MG63 (cell line): ENCODE data around the gene MACROD2. TPM values are rescaled to one million over a fixed set of nuclear protein-coding genes. Genes with fewer than 3 reads are reported as not detected.
"Not testable (repeated sequence)": the region's sequence is repeated elsewhere in the genome, so short reads cannot be mapped to it uniquely, and the experiment has no call there.

Source experiments
- DNase-seq: peaks from one replicate; pipeline ENCODE4 v3.0.0-alpha.2; 2020
- H3K27me3 ChIP-seq: fragments of 250-450 bp; sonication (Bioruptor Pico); 2 replicates; pipeline ENCODE4 v1.5.1; 2020; ENCODE audit warnings: mild to moderate bottlenecking, moderate library complexity
- H3K36me3 ChIP-seq: fragments of 250-450 bp; sonication (Bioruptor Pico); 2 replicates; pipeline ENCODE4 v1.5.1; 2020; ENCODE audit warnings: mild to moderate bottlenecking, moderate library complexity
- H3K4me3 ChIP-seq: fragments of 250-450 bp; sonication (Bioruptor Pico); 2 replicates; pipeline ENCODE4 v1.5.1; 2020; ENCODE audit warnings: mild to moderate bottlenecking, moderate library complexity
- H3K9me3 ChIP-seq: fragments of 250-450 bp; sonication (Bioruptor Pico); 2 replicates; pipeline ENCODE4 v1.5.1; 2020; ENCODE audit warnings: mild to moderate bottlenecking, moderate library complexity
- total RNA-seq: library from RNA; depleted of rRNA; stranded (reverse); fragments of >200 nt; shearing (Covaris generic); gene quantifications from 2 replicates; pipeline ENCODE4 v1.2.3, GENCODE V29; 2014; ENCODE audit warnings: low replicate concordance

The MACROD2 gene
- total RNA-seq, 1 experiment from 2014 or later, result 0.66 TPM

- H3K4me3 ChIP-seq, H3K27me3 ChIP-seq, DNase-seq, H3K36me3 ChIP-seq, H3K9me3 ChIP-seq: not testable (repeated sequence)
These were observed 275.4 kb downstream of the MACROD2 start for GRCh38 chr20:14270751-14271150.

GRCh38 chr20:14282140-14282539 is 286.8 kb downstream of the MACROD2 start:
- no peaks in the 10 kb centered on the region for H3K9me3 ChIP-seq
- H3K36me3 ChIP-seq, result no peaks in the 10 kb centered on the region
- DNase-seq, result no peak

GRCh38 chr20:14284443-14284842 is 289.1 kb downstream of the MACROD2 start:
- Histone ChIP-seq H3K4me3 (no peak overlapping the region), H3K36me3 (no peaks in the 10 kb centered on the region), H3K9me3 (no peaks in the 10 kb centered on the region), H3K27me3 (no peaks in the 10 kb centered on the region)
- DNase-seq, result no peak

More at GRCh38 chr20:14282140-14282539, 286.8 kb downstream of the MACROD2 start:
- no peaks in the 10 kb centered on the region for H3K27me3 ChIP-seq
- H3K4me3 ChIP-seq, result no peak overlapping the region

- no peaks in the 10 kb centered on the region for H3K36me3 ChIP-seq
- no peak overlapping the region for H3K4me3 ChIP-seq
- DNase-seq, result peak; percentile 9
These were observed 293.3 kb downstream of the MACROD2 start for GRCh38 chr20:14288341-14289330.

GRCh38 chr20:14291502-14291901 is 296.2 kb downstream of the MACROD2 start:
- DNase-seq, result no peak
- Histone ChIP-seq H3K36me3 (no peaks in the 10 kb centered on the region), H3K27me3 (no peaks in the 10 kb centered on the region), H3K4me3 (no peak overlapping the region), H3K9me3 (no peaks in the 10 kb centered on the region)

More at GRCh38 chr20:14288341-14289330, 293.3 kb downstream of the MACROD2 start:
- Histone ChIP-seq H3K9me3 (no peaks in the 10 kb centered on the region), H3K27me3 (no peaks in the 10 kb centered on the region)

- H3K9me3 ChIP-seq, result no peaks in the 10 kb centered on the region
- H3K36me3 ChIP-seq, result no peaks in the 10 kb centered on the region
- DNase-seq, result no peak
- no peak overlapping the region for H3K4me3 ChIP-seq
- H3K27me3 ChIP-seq, result no peaks in the 10 kb centered on the region
These were observed 299.9 kb downstream of the MACROD2 start for GRCh38 chr20:14295238-14295637.

- DNase-seq, result no peak
- no peaks in the 10 kb centered on the region for H3K27me3 ChIP-seq
- no peaks in the 10 kb centered on the region for H3K9me3 ChIP-seq
- H3K36me3 ChIP-seq, result no peaks in the 10 kb centered on the region
- H3K4me3 ChIP-seq, result no peak overlapping the region
These were observed 300.5 kb downstream of the MACROD2 start for GRCh38 chr20:14295770-14296309.

GRCh38 chr20:14299831-14300230 is 304.5 kb downstream of the MACROD2 start:
- Histone ChIP-seq H3K27me3 (no peaks in the 10 kb centered on the region; the same call in 1 of the 2 replicates), H3K4me3 (no peak overlapping the region), H3K36me3 (no peaks in the 10 kb centered on the region), H3K9me3 (no peaks in the 10 kb centered on the region)
- no peak for DNase-seq

- no peaks in the 10 kb centered on the region for H3K36me3 ChIP-seq
- no peak for DNase-seq
- H3K4me3 ChIP-seq, result no peak overlapping the region
- H3K27me3 ChIP-seq, result no peaks in the 10 kb centered on the region; the same call in 1 of the 2 replicates
- H3K9me3 ChIP-seq, result no peaks in the 10 kb centered on the region
These were observed 307.8 kb downstream of the MACROD2 start for GRCh38 chr20:14303106-14303505.

- Histone ChIP-seq H3K27me3 (no peaks in the 10 kb centered on the region; the same call in 1 of the 2 replicates), H3K9me3 (no peaks in the 10 kb centered on the region), H3K36me3 (no peaks in the 10 kb centered on the region), H3K4me3 (no peak overlapping the region)
- DNase-seq, result no peak
These were observed 308.3 kb downstream of the MACROD2 start for GRCh38 chr20:14303651-14304050.

- H3K4me3 ChIP-seq, result no peak overlapping the region
- no peak for DNase-seq
- H3K9me3 ChIP-seq, result no peaks in the 10 kb centered on the region
- H3K27me3 ChIP-seq, result no peaks in the 10 kb centered on the region; the same call in 1 of the 2 replicates
- H3K36me3 ChIP-seq, result no peaks in the 10 kb centered on the region
These were observed 309.2 kb downstream of the MACROD2 start for GRCh38 chr20:14304472-14304871.

GRCh38 chr20:14307956-14308355 is 312.6 kb downstream of the MACROD2 start:
- Histone ChIP-seq H3K4me3 (no peak overlapping the region), H3K27me3 (no peaks in the 10 kb centered on the region), H3K9me3 (no peaks in the 10 kb centered on the region), H3K36me3 (no peaks in the 10 kb centered on the region)
- no peak for DNase-seq

- Histone ChIP-seq H3K36me3 (no peaks in the 10 kb centered on the region), H3K9me3 (no peaks in the 10 kb centered on the region), H3K27me3 (no peaks in the 10 kb centered on the region), H3K4me3 (no peak overlapping the region)
- no peak for DNase-seq
These were observed 315.8 kb downstream of the MACROD2 start for GRCh38 chr20:14310977-14311627.

GRCh38 chr20:14312001-14312400 is 316.7 kb downstream of the MACROD2 start:
- DNase-seq, result no peak
- Histone ChIP-seq H3K36me3 (no peaks in the 10 kb centered on the region), H3K27me3 (no peaks in the 10 kb centered on the region), H3K9me3 (no peaks in the 10 kb centered on the region), H3K4me3 (no peak overlapping the region)

- no peak for DNase-seq
- Histone ChIP-seq H3K36me3 (no peaks in the 10 kb centered on the region), H3K27me3 (no peaks in the 10 kb centered on the region), H3K9me3 (no peaks in the 10 kb centered on the region), H3K4me3 (no peak overlapping the region)
These were observed 318.2 kb downstream of the MACROD2 start for GRCh38 chr20:14313341-14314020.

- no peaks in the 10 kb centered on the region for H3K9me3 ChIP-seq
- H3K27me3 ChIP-seq, result no peaks in the 10 kb centered on the region
- no peak for DNase-seq
- H3K4me3 ChIP-seq, result no peak overlapping the region
- peaks cover 1% of the 10 kb centered on the region; the same call in 1 of the 2 replicates for H3K36me3 ChIP-seq
These were observed 324.4 kb downstream of the MACROD2 start for GRCh38 chr20:14319704-14320103.

- no peak for DNase-seq
- H3K9me3 ChIP-seq, result no peaks in the 10 kb centered on the region
- no peak overlapping the region for H3K4me3 ChIP-seq
- H3K27me3 ChIP-seq, result no peaks in the 10 kb centered on the region
- peaks cover 14% of the 10 kb centered on the region for H3K36me3 ChIP-seq
These were observed 336.3 kb downstream of the MACROD2 start for GRCh38 chr20:14331646-14332045.
